Measurements from ENCODE around the gene SEMA4D. TPM values are rescaled to one million over a fixed set of nuclear protein-coding genes. Genes with fewer than 3 reads are reported as not detected.

The SEMA4D gene
- polyA plus RNA-seq, 5 donors, result 20.9 to 26.7 (median 21.4) TPM

DNA sequence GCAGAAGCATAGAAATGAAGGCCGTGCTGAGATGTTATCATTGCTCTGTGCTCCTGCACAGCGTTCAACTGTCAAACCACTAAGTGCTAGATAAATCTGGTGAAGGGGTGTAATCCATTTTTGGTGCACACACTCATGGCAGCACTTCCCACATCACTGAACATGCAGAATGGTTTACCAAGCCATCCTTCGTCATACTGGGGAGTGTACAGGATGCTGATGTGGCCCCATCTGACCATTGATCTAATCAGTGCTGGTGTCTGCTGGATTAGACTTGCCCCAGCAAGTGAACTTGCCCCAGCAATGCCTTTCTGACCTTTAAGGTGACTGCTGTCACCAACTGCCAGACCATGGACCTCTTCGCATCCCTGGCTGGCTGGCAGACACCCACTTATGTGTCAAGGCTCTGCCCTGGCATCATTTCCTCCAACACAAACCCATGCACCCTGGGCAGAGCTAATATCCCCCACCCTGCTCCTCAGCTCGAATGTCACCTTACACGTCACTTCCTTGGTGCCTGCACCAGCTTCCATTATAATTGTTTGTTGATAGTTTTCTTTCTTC, 4.2 kb upstream of the SEMA4D start:
- no peak for DNase-seq

DNA sequence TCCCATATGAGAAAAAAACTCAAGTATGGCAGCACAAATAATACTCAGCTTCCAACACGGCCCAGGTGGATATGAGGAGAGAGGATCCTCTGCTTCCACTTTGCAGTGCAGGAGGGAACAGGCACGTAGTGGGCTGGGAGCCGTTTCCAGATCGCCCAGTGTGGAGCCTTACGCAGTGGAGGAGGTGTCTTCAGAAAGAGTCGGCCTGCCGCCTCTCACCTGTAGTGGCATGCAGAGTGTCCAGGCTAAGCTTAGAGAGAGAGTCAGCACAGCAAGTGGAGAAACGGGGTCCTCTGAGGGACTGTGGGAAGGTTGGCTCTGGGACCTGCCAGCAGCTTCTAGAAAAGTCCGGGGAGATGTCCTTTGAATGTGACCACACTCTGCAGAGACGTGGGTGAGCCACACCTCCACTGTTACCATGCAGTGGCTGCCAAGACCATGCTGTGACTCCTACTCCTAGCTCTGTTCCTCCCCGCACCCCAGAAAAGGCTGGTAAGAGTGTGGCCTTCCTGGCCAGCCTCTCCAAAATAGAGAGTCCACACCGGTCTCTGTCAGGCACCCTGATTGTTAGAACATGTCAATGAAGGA, 3.5 kb upstream of the SEMA4D start:
- no peak for DNase-seq

DNA sequence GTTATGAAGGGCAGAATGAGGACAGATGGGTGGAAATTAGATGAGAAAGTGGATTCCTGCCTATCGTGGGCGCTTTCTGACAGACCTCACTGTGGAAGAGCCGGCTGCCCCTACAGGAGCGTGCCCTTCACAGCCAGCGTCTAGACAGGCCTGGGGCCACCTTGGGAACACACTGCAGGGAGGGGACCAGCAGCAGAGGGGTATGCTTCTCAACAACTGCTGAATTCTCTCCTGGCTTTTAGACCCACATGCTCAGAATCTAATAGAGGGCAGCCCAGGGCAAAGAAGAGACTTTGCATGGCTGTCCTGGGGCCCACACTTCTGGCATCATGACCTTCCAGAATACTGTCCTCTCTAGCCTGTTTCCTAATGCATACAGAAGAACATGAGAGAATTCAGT, 2.1 kb upstream of the SEMA4D start:
- DNase-seq, result no peak

DNA sequence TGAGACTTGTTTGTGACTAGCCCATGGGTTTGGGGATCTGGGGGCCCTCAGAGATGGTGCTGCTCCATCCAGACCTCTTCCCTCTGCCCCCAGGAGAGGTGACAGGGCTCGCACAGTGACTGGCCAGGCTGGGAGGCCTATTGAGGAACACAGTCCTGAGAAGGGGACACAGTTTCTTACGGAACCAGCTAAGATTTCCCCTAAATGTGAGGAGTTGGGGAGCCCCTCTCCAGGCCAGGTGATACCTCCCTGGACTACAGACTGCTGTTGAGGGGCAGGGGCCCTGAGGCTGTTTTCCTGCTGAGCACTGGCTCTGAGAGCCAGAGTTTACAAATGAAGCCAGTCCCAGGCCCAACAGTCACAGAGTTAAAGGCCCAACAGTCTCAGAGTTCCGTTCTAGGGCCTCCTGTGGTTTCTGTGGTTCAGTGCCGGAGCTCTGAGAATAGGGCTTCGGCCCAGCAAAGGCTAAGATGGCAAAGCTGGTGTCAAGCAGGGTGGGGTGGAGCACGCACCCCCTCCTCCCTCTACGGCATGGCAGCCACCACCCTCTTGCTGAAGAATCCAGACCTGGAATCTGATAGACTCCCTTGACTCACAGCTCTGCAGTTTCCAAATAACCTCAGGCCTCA, 1.1 kb upstream of the SEMA4D start:
- no peak for DNase-seq

DNA sequence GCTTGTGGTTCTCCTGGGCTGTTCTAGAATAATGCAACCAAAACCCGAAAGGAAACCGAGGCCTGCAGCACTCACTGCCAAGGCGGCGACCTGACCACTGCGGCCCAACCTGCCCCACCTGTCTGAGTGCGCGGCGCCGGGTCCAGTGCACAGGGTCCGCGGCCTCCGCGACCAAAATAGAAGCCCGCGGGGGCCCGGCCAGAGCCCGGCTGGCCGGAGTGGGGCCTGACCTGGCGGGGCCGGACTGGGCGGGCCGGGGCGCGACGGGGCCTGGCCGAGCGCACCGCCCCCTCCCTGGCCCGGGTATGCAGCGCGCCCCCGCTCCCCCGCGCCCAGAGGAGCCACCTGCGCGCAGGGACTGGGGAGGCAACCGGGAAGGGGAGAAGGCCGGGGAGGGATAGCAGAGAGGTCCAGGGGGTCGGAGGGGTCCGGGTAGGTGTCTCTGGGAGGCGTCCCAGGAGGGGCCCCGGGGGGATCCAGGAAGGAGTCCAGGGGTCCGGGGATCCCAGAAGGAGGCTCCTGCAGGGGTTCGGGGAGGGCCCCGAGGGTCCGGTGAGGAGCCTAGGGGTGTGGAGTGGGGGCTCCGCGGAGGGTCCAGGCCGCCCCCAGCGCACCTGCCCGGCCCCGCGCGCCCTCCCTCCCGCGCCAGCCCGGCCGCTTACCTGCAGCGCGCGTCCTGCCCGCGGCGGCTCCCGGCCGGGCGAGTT, 503 bp downstream of the SEMA4D start:
- no peak for DNase-seq

DNA sequence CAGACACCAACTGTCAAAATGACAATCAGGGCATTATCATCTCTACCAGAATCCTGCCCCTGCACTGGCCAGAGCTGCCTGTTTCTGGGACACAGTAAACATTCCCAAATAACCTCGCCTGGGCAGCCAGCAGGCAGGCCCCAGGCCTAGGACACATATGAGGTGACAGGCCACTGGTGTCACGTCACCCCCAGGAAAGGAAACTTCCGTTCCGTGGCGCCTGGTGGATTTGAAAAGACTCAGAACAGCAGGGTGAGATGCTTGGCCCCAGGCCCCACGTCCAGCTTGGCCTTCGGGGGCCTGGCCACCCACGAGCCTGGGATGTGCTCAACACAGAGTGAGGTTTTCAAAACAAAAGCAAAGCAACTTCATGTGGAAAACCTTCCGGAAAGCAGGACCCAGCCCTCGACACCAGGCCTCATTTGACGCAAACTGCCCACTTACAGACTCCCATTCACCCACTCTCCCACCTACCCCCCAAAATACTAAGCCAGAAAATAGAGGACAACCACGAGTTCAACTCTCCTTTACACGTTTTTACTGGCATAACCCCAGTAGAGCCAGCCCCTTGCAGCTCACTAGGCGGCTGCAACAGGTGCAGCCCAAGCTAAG, 1.2 kb downstream of the SEMA4D start:
- DNase-seq, result no peak

DNA sequence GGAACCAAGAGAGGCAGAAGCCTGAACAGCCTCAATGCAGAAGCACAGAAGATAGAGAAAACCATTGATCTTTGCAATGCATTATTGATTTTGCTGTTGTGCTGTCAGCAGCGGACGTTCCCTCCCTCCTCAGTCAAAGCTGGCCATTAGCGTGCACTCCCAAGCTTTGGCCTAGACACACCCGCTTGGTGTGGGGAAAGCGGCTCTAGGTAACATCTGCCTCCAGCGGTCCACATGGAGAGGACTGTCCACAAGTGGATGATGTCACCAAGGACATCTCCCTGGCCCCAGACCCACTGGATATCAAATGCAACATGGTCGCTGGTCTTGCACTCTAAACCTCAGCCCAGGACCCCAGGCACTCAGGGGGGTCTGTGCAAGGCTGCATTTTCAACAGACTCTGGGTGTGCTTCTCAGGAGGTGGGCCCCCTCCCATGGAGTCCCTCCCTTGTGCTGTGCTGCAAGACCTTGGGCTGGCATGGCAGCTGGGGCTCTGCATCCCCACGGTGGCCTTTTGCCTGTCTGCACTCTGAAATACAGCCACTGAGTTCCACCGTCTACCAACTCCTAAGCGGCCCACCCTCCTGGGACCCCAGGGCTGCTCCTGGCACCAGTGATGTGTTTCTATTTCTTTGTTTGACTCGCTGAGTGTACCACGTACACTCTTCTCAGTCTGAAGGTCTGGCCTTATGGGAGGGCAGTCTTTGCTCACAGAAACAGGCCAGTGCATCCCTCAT, 1.9 kb downstream of the SEMA4D start:
- DNase-seq, result no peak

DNA sequence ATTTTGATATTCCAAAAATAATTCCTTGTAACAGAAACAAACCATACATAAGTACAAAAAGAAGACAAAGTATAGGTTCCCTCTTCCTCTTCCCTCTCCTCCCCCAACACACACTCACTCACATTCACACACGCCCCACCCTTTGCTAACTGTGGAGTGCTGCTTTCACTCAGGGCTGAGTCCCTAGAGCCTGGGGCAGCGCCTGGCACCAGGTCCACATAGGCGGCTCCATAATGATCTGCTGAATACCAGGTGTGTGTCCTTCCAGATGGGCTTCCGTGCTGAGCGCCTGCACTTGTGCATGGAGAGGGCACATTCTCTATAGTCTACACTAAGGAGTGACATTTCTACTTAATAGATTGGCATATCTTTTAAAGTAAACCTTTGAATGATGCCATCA, 3.7 kb downstream of the SEMA4D start:
- no peak for DNase-seq

DNA sequence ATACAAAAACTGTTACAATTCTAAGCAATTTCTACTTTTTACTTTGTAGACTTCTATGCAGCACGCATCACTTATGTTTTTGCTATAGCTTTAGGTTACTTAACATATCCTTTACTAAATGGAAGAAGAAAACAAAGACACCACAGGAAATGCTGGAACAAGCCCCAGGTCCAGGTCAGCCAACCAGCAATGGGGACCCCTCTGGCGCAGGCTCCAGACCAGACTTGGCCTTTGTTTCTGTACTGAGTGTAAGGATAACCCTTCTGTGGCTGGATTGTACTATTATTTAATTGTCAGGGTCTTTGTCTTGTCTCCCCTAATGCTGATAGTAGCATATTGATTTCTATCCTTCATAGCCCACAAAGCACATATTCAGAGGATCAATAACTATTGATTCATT, 4.2 kb downstream of the SEMA4D start:
- DNase-seq, result no peak

DNA sequence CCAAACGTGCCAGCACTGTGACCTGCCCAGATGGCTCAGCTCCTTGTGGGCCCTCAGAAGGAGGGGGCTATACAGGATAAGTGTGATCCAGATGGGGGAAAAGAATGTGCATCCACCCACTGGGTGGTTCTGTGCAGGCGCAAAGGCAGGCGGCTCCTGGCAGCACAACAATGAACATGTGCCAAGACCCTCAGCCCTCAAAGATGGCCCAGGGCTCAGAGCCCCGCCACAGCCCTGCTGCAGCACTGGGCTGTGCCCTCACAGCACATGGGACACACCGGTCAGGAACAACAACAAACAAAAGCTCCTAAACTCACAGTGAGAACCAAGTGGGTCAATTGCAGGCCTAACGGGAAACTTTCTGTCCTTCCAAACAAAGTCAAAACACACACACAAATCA, 4.7 kb downstream of the SEMA4D start:
- DNase-seq, result no peak

DNA sequence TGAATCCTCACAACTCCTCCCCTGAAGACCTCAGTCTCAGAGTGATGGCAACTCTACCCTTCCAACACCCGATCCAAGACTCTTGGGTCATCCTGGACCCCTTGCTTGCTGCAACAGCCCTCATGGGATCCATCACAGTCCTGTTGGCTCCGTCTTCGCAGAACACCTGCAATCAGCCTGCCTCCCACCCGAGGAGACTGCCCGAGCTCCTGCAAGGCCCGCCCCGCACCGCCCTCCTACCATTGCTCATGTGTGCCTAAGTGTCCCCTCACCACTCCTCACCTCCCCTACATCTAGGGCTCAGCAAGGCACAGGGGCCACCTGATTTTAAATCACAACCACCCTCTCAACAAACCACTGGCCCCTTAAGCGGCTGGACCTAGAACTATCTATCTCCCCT, 5.3 kb downstream of the SEMA4D start:
- no peak for DNase-seq

DNA sequence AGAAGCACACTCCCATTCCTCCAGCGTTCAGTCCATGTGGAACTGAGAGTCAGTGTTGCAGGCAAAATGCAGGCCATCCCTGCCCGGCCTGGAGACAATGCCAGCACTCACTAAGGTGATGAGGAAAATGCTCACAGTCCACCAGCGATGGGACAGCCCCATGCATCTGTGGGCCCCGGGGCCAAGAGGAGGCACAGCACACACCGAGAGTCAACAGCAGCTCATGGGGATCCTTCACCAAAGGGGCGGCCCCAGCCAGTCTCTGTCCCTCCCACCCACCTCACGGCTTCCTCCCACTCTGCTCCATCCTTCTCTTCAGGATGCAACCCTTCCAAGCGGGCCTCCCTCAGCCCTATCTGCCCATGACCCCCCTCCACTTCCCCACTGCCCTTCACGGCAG, 6.2 kb downstream of the SEMA4D start:
- no peak for DNase-seq

DNA sequence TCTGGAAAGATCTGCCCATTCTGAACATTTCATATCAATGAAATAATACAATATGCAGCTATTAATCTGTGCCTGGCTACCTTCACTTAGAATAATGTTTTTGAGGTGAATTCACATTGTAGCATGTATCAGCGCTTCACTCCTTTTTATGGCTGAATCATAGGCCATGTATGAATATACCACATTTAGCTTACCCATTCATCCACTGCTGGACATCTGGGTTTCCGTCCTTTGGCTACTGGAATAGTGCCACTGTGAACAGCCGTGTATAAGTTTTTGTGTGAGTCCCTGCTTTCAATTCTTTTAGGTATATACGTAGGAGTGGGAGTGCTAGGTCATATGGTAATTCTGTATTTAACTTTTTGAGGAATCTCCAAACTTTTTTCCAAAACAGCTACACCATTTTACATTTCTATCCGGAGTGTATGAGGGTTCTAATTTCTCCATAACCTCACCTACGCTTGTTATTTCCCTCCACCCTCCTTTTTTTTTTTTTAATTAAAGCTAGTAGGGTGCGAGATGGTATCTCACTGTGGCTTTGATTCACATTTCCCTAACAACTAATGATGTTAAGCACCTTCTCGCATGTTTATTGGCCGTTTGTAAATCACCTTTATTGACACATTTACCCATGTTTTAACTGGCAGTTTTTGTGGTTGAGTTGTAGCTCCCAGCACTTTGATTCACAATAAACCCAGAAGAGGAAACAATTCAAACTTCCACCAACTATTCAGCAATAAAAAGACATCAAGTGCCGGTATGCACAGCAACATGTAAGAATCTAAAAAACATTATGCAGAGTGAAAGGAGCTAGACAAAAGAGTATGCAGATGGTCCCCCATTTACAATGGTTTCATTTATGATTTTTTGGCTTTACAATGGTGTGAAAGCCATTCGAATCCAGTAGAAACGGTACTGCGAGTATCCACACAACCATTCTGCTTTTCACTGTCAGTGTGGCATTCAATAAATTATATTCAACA, 8.1 kb downstream of the SEMA4D start:
- no peak for DNase-seq

DNA sequence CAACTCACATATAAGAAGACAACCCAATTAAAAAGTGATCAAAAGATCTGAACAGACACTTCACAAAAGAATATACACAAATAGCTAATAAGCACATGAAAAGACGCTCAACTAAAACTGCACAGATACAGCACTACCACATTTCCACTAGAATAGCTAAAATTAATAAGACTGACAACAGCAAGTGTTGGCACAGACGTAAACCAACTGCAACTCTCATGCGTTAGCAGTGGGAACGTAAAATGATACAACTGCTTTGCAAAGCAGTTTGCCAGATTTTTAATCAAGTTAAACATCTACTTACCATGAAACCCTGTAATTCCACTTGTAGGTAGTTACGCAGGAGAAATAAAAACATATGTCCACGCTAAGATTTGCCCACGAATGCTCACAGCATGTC, 9.0 kb downstream of the SEMA4D start:
- no peak for DNase-seq

DNA sequence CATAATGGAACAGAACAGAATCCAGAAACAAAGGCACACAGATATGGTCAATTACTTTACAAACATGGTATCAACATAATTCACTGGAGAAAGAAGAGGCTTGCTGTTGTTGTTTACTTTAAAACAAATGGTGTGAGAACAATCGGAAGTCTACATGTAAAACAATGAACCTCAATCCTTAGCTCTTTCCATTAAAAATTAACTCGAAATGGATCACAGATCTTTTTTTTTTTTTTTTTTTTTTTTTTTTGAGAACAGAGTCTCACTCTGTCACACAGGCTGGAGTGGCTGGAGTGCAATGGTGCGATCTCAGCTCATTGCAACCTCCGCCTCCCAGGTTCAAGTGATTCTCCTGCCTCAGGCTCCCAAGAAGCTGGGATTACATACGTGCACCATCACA, 9.8 kb downstream of the SEMA4D start:
- DNase-seq, result no peak

DNA sequence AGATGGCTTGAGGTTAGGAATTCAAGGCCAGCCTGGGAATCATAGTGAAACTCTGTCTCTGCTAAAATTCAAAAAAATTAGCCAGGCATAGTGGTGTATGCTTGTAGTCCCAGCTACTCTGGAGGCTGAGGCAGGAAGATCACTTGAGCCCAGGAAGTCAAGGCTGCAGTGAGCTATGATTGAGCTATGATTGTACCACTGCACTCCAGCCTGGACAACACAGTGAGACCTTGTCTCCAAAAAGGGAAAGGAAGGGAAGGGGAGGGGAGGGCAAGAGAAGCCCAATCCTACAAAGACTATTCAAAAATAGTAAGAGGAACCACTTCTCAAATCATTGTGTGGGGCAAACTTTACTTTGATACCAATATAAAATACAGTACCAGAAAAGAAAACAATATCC, 11.2 kb downstream of the SEMA4D start:
- no peak for DNase-seq

DNA sequence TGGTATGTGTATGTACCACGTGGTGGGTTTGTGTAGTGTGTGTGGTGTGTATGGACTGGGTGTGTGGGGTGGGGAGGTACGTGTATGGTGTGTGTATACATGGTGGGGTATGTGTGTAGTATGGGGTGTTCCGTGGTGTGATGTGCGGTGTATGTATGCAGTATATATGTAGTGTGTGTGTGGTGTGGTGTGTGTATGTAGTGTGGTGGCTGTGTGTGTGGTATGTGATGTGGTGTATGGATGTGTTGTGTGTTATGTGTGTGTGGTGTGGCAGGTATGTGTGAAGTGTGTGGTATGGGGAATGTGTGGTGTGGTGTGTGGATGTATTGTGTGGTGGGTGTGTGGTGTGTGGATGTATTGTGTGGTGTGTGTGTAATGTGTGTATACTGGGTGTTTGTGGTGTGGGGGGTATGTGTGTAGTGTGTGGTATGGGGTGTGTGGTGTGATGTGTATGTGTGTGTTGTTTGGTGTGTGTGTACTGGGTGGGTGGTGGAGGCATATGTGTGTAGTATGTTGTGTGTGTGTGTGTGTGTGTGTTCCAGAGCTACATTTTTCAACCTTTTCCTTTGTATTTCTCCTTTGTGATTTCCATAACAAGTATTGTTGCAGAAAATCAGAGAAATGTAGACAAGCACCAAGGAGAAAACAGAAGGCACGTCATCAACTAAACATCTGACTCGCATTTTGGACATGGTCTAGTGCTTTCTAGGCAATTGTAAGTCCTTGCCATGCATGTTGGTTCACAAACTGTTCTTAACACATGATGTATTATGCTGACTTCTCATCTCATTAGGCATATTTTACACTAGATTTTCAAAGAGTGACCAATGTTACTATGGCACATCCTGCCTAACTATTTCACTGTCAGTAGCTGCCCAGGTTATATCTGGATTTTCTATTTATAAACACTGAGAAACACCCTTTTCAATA, 13.2 kb downstream of the SEMA4D start:
- DNase-seq, result no peak

DNA sequence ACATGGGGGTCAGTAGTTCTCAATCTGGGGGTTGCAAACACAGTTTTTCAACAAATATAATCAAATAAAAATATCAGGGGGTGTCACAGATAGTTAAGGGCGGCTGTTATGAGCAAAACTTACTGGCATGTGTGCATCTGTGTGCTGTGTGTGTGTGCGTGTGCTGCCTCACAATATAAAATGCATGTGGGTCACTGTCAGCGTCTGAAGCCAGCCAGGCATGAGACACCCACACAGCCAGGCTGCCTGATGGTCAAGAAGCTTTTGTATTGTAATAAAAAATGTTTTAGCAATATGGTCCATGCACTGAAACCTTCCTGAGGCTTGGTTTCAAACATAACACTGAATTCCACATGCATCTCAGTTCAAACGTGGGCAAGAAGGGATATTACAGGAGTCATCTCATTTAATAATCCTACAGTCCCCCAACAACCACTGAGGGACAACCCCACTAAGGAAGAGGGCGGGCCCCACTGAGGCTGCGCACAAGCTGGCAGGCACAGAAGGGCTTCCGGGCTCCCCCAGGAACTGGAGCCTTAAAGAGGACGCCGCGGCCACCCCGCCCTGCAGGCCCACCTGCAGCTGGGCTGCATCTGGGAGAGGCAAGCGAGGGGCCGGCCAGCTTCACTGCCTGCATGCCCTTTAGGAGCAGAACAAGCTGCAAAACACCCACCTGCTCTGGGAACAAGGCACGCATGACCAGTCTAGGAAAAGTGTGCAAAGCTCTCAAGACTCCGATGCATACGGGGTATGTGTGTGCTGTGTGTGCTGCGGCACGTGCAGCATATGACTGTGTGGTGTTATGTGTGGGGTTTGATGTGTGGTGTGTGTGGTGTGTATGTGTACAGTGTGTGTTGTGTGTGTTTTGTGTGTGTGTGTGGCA, 14.1 kb downstream of the SEMA4D start:
- DNase-seq, result no peak

Measured in right lung (tissue), 5 donors.